Sigmoid colon (tissue), 7 donors: ENCODE results near the gene MROH7. TPM values are rescaled to one million over a fixed set of nuclear protein-coding genes. Genes with fewer than 3 reads are reported as not detected.

Experiments used
- DNase-seq: peaks from one replicate; pipeline ENCODE4 v3.0.0-alpha.2; 2019
- H3K27ac ChIP-seq, 4 donors: fragments of 200-600 bp; sonication (generic); one replicate each; pipeline ENCODE4 v1.5.1; 2016 to 2019; ENCODE audit warnings: mild to moderate bottlenecking in 1 of 4
- H3K27me3 ChIP-seq, 3 donors: fragments of 200-600 bp; sonication (generic); one replicate each; pipeline ENCODE4 v1.5.1; 2019; ENCODE audit warnings: mild to moderate bottlenecking in 1 of 3
- H3K36me3 ChIP-seq, 4 donors: fragments of 200-600 bp; sonication (generic); one replicate each; pipeline ENCODE4 v1.5.1; 2016 to 2019
- H3K4me1 ChIP-seq, 4 donors: fragments of 200-600 bp; sonication (generic); one replicate each; pipeline ENCODE4 v1.5.1; 2017 to 2019
- H3K4me3 ChIP-seq, 4 donors: fragments of 200-600 bp; sonication (generic); one replicate each; pipeline ENCODE4 v1.5.1; 2017 to 2019; ENCODE audit warnings: mild to moderate bottlenecking in 2 of 4, moderate library complexity in 1 of 4
- H3K9me3 ChIP-seq, 4 donors: fragments of 200-600 bp in 3 of 4; sonication (generic) in 3 of 4; one replicate each; pipeline versions ENCODE4 v1.5.1 to v1.6.1; 2013 to 2019
- CTCF ChIP-seq, 4 experiments: fragments of 450-650 bp in 3 of 4; fragments of 200-600 bp in 1 of 4; IDR thresholded peaks; one replicate each; pipeline ENCODE4 v1.5.1; 2016 to 2019; ENCODE audit warnings: antibody characterized with exemption in 4 of 4, mild to moderate bottlenecking in 3 of 4, moderate library complexity in 2 of 4
- EP300 ChIP-seq, 4 donors: sonication (generic); formaldehyde crosslinking; IDR thresholded peaks; one replicate each; pipeline ENCODE4 v1.6.1; 2017; ENCODE audit warnings: antibody characterized with exemption in 4 of 4
- POLR2A ChIP-seq, 2 donors: fragments of 450-650 bp; IDR thresholded peaks; one replicate each; pipeline ENCODE4 v1.6.1; 2016; ENCODE audit warnings: antibody characterized with exemption in 2 of 2, mild to moderate bottlenecking in 2 of 2, moderate library complexity in 2 of 2
- POLR2AphosphoS5 ChIP-seq, 4 donors: sonication (generic); formaldehyde crosslinking; IDR thresholded peaks; one replicate each; pipeline ENCODE4 v1.6.1; 2017; ENCODE audit warnings: antibody characterized with exemption in 4 of 4
- WGBS, 2 donors: extraction: QIAGEN DNeasy Blood & Tissue Kit; methylation state at CpG; one replicate each; pipeline ENCODE4 v1.1.7; 2013; 5-methylcytosine and 5-hydroxymethylcytosine counted together
- intact Hi-C: fragments of 100-400 bp; cut with DNase I; formaldehyde crosslinking; loops from one replicate; pipeline ENCODE4 v1.15.1; 2023
- polyA plus RNA-seq, 3 donors: library from polyadenylated mRNA; stranded (reverse); fragments of 200-250 nt; gene quantifications; one replicate each; pipeline ENCODE4 v1.2.3, GENCODE V29; 2013
- total RNA-seq, 4 donors: library from RNA; depleted of rRNA; stranded (reverse); fragments of >200 nt; gene quantifications; one replicate each; pipeline ENCODE4 v1.1.0, GENCODE V29; 2016
- donor health status: healthy with polysubstance abuse.
- donor health status: Bipolar disorder and iron deficiency.
- donor health status: healthy.

The MROH7 gene
- total and polyA plus RNA-seq, 7 donors, result 0.69 to 23.0 (median 11.2) TPM

GRCh38 chr1:54724771-54725170 lies 83.2 kb downstream of the MROH7 start:
- H3K9me3 ChIP-seq, result no peaks in the 10 kb centered on the region
- H3K36me3 ChIP-seq, result peaks cover 11 to 88% (median 39%) of the 10 kb centered on the region in 4 donors
- no peak for DNase-seq
- H3K27me3 ChIP-seq, result no peaks in the 10 kb centered on the region
- 96 to 98% methylated on average over 1 of the region's 1 CpG for WGBS, 2 donors
- intact Hi-C loops, result no loop called here
- H3K27ac ChIP-seq, result no peak overlapping the region
- TF ChIP-seq CTCF (IDR thresholded peaks at IDR 0.05) (no peak), EP300 (IDR thresholded peaks at IDR 0.05) (no peak), POLR2AphosphoS5 (IDR thresholded peaks at IDR 0.05) (no peak), POLR2A (IDR thresholded peaks at IDR 0.05) (no peak)
- H3K4me3 ChIP-seq, result no peak overlapping the region
- H3K4me1 ChIP-seq, result peaks cover 0 to 18% (median 5%) of the 10 kb centered on the region in 4 donors

- DNase-seq, result no peak
- intact Hi-C loops, result no loop called here
- peaks cover 0 to 18% (median 5%) of the 10 kb centered on the region in 4 donors for H3K4me1 ChIP-seq
- no peak overlapping the region for H3K4me3 ChIP-seq
- peaks cover 3 to 88% (median 37%) of the 10 kb centered on the region in 4 donors for H3K36me3 ChIP-seq
- 68 to 81% methylated on average over 3 of the region's 3 CpGs for WGBS, 2 donors
- H3K27ac ChIP-seq, result peak overlapping the region in 3 of 4 donors; percentile 28 to 62 (median 32)
- TF ChIP-seq POLR2A (IDR thresholded peaks at IDR 0.05) (no peak), POLR2AphosphoS5 (IDR thresholded peaks at IDR 0.05) (peak in 2 of 4 donors; percentile 37 to 39)
- H3K9me3 ChIP-seq, result no peaks in the 10 kb centered on the region
- H3K27me3 ChIP-seq, result no peaks in the 10 kb centered on the region
These were observed 86.4 kb downstream of the MROH7 start for GRCh38 chr1:54728027-54728426.

- Histone ChIP-seq H3K4me3 (no peak overlapping the region), H3K9me3 (no peaks in the 10 kb centered on the region), H3K36me3 (peaks cover 12 to 90% (median 60%) of the 10 kb centered on the region in 4 donors), H3K27me3 (no peaks in the 10 kb centered on the region), H3K27ac (no peak overlapping the region), H3K4me1 (no peaks in the 10 kb centered on the region)
- 94 to 95% methylated on average over 5 of the region's 5 CpGs for WGBS, 2 donors
- no peak for TF ChIP-seq EP300 (IDR thresholded peaks at IDR 0.05)
- TF ChIP-seq POLR2A (IDR thresholded peaks at IDR 0.05), result no peak
- no peak for TF ChIP-seq POLR2AphosphoS5 (IDR thresholded peaks at IDR 0.05)
- TF ChIP-seq CTCF (IDR thresholded peaks at IDR 0.05), result no peak
- intact Hi-C loops, result no loop called here
- no peak for DNase-seq
These were observed 95.1 kb downstream of the MROH7 start for GRCh38 chr1:54736685-54737084.

GRCh38 chr1:54738244-54738643 lies 96.7 kb downstream of the MROH7 start:
- DNase-seq, result no peak
- WGBS, 2 donors, result 95 to 97% methylated on average over 6 of the region's 6 CpGs
- Histone ChIP-seq H3K4me1 (no peaks in the 10 kb centered on the region), H3K27me3 (no peaks in the 10 kb centered on the region), H3K4me3 (no peak overlapping the region), H3K36me3 (peaks cover 12 to 90% (median 63%) of the 10 kb centered on the region in 4 donors), H3K9me3 (no peaks in the 10 kb centered on the region), H3K27ac (no peak overlapping the region)
- TF ChIP-seq CTCF (IDR thresholded peaks at IDR 0.05) (no peak), EP300 (IDR thresholded peaks at IDR 0.05) (no peak), POLR2A (IDR thresholded peaks at IDR 0.05) (no peak), POLR2AphosphoS5 (IDR thresholded peaks at IDR 0.05) (no peak)
- intact Hi-C loops, result no loop called here

GRCh38 chr1:54741531-54741930 lies 99.9 kb downstream of the MROH7 start:
- H3K4me3 ChIP-seq, result no peak overlapping the region

More at GRCh38 chr1:54741531-54741930, 99.9 kb downstream of the MROH7 start:
- Histone ChIP-seq H3K27ac (no peak overlapping the region), H3K27me3 (no peaks in the 10 kb centered on the region), H3K9me3 (no peaks in the 10 kb centered on the region), H3K36me3 (peaks cover 12 to 75% (median 50%) of the 10 kb centered on the region in 4 donors), H3K4me1 (no peaks in the 10 kb centered on the region)
- TF ChIP-seq EP300 (IDR thresholded peaks at IDR 0.05) (no peak), CTCF (IDR thresholded peaks at IDR 0.05) (no peak), POLR2AphosphoS5 (IDR thresholded peaks at IDR 0.05) (no peak), POLR2A (IDR thresholded peaks at IDR 0.05) (no peak)
- intact Hi-C loops, result no loop called here
- WGBS, 2 donors, result 92% methylated on average over 4 of the region's 4 CpGs
- no peak for DNase-seq
